Thyroid gland (tissue), 4 donors: ENCODE data around the gene CSTF3. TPM values are rescaled to one million over a fixed set of nuclear protein-coding genes. Genes with fewer than 3 reads are reported as not detected.

Experiments
- DNase-seq, 2 donors: peaks; one replicate each; pipeline ENCODE4 v3.0.0-alpha.2; 2019
- H3K27ac ChIP-seq, 3 donors: fragments of 200-600 bp; sonication (generic); 1 replicate in 2 of 3; 2 replicates in 1 of 3; pipeline ENCODE4 v1.5.1; 2016 to 2019; ENCODE audit warnings: mild to moderate bottlenecking in 1 of 3, moderate library complexity in 1 of 3
- H3K27me3 ChIP-seq: fragments of 200-600 bp; sonication (generic); one replicate; pipeline ENCODE4 v1.5.1; 2019
- H3K36me3 ChIP-seq, 2 donors: fragments of 200-600 bp; sonication (generic); one replicate each; pipeline ENCODE4 v1.5.1; 2016 to 2019
- H3K4me1 ChIP-seq, 2 donors: fragments of 200-600 bp; sonication (generic); one replicate each; pipeline ENCODE4 v1.5.1; 2017 to 2019
- H3K4me3 ChIP-seq, 3 donors: fragments of 200-600 bp; sonication (generic); replicated peaks in 1 of 3; 1 replicate in 2 of 3; 2 replicates in 1 of 3; pipeline ENCODE4 v1.5.1; 2016; ENCODE audit warnings: mild to moderate bottlenecking in 1 of 3
- H3K9me3 ChIP-seq: fragments of 200-600 bp; sonication (generic); one replicate; pipeline ENCODE4 v1.5.1; 2017
- POLR2A ChIP-seq, 2 donors: fragments of 450-650 bp; IDR thresholded peaks; one replicate each; pipeline ENCODE4 v1.6.1; 2017; ENCODE audit warnings: antibody characterized with exemption in 2 of 2, mild to moderate bottlenecking in 2 of 2, moderate library complexity in 1 of 2
- WGBS, 2 donors: methylation state at CpG; one replicate each; pipeline ENCODE4 v1.1.5; 2017; 5-methylcytosine and 5-hydroxymethylcytosine counted together
- intact Hi-C: fragments of 100-400 bp; cut with DNase I; formaldehyde crosslinking; loops from one replicate; pipeline ENCODE4 v1.15.1; 2023
- small RNA-seq: library from RNA; depleted of rRNA; stranded (forward); fragments of <200 nt; gene quantifications from one replicate; pipeline ENCODE3, GENCODE V24; 2016
- total RNA-seq, 4 donors: library from RNA; depleted of rRNA; stranded (reverse); fragments of >200 nt; gene quantifications; one replicate each; pipeline ENCODE4 v1.2.3, GENCODE V29; 2016
- TF ChIP-seq, protein P1 (sequence below), 6 experiments: fragments of 200-600 bp in 3 of 6; fragments of 450-650 bp in 3 of 6; sonication (generic) in 3 of 6; IDR thresholded peaks; one replicate each; pipeline ENCODE4 v1.5.1; 2016 to 2019; ENCODE audit warnings: antibody characterized with exemption in 6 of 6, mild to moderate bottlenecking in 2 of 6, inconsistent platforms in 1 of 6, moderate library complexity in 1 of 6

The CSTF3 gene
- total RNA-seq, 4 donors from 2014 or later, result 18.1 to 30.4 (median 26.2) TPM

DNA sequence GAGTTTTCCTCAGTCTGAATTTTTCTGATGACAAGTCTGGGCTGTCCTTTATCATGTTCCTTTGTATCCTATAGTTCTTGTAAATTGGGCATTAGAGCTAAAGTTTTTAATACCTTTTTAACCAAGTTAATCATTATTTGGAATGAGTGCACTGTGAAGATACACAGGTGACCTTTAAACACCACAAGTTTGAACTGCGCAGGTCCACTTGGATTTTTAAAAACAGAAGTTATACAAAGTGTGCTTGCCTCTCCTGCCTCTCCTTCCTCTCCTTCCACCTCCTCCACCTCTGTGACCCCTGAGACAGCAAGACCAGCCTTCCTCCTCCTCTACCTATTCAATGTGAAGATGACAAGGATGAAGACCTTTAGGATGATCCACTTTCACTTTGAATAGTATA lies 126.3 kb downstream of the CSTF3 start:
- H3K4me3 ChIP-seq, result no peak overlapping the region
- no peaks in the 10 kb centered on the region for H3K36me3 ChIP-seq
- intact Hi-C loops, result no loop called here
- H3K4me1 ChIP-seq, result no peaks in the 10 kb centered on the region
- H3K27ac ChIP-seq, result no peak overlapping the region
- 93 to 100% methylated on average over 1 of the region's 1 CpG for WGBS, 2 donors
- H3K27me3 ChIP-seq, result no peaks in the 10 kb centered on the region
- no peak for DNase-seq
- H3K9me3 ChIP-seq, result no peaks in the 10 kb centered on the region
- TF ChIP-seq, protein P1, sequence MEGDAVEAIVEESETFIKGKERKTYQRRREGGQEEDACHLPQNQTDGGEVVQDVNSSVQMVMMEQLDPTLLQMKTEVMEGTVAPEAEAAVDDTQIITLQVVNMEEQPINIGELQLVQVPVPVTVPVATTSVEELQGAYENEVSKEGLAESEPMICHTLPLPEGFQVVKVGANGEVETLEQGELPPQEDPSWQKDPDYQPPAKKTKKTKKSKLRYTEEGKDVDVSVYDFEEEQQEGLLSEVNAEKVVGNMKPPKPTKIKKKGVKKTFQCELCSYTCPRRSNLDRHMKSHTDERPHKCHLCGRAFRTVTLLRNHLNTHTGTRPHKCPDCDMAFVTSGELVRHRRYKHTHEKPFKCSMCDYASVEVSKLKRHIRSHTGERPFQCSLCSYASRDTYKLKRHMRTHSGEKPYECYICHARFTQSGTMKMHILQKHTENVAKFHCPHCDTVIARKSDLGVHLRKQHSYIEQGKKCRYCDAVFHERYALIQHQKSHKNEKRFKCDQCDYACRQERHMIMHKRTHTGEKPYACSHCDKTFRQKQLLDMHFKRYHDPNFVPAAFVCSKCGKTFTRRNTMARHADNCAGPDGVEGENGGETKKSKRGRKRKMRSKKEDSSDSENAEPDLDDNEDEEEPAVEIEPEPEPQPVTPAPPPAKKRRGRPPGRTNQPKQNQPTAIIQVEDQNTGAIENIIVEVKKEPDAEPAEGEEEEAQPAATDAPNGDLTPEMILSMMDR (IDR thresholded peaks at IDR 0.05), result no peak
- no peak for TF ChIP-seq POLR2A (IDR thresholded peaks at IDR 0.05)

Small RNAs within 50 kb of the gene (small RNA-seq; reads per million reads assigned to genes)
- gene RF00019, result not detected

Other genes with a start within 250 kb of the CSTF3 start
- 1 to 10 TPM in 2 of 4 donors, under 1 TPM in 1, not detected in 1; 0.63 to 2.6 (median 1.6) TPM for gene DEPDC7, start 145.6 kb downstream of the CSTF3 start, total RNA-seq
- 10 to 100 TPM; 11.9 to 19.5 (median 17.2) TPM for gene TCP11L1, start 121.9 kb downstream of the CSTF3 start, total RNA-seq
- 100 to 1,000 TPM; 156 to 377 (median 216) TPM for gene HIPK3, start 95.9 kb upstream of the CSTF3 start, total RNA-seq
- gene KIAA1549L, start 214.6 kb upstream of the CSTF3 start, total RNA-seq, result under 1 TPM; under 0.01 to 0.21 (median 0.12) TPM